OCI-LY1 (cell line): ENCODE measurements around the gene ATP8B1.

ENCODE experiments used
- H2AFZ ChIP-seq: fragments of 200-600 bp; sonication (generic), shearing (Covaris generic); 2 replicates; pipeline ENCODE4 v1.6.0; 2014; ENCODE audit warnings: antibody characterized with exemption, mild to moderate bottlenecking, low read length
- H3F3A ChIP-seq: fragments of 200-600 bp; sonication (generic), shearing (Covaris generic); 2 replicates; pipeline ENCODE4 v1.6.0; 2014; ENCODE audit warnings: mild to moderate bottlenecking, antibody characterized with exemption, low read length, moderate library complexity; ENCODE audit not compliant: insufficient read depth
- H3K27ac ChIP-seq: fragments of 200-600 bp; sonication (generic); 2 replicates; pipeline ENCODE4 v1.5.1; 2014; ENCODE audit warnings: low read length, mixed run types, mild to moderate bottlenecking, low read depth; ENCODE audit not compliant: poor library complexity, severe bottlenecking
- H3K27me3 ChIP-seq: fragments of 200-600 bp; sonication (generic); 2 replicates; pipeline ENCODE4 v1.6.0; 2014; ENCODE audit warnings: antibody characterized with exemption, mild to moderate bottlenecking, low read length, moderate library complexity; ENCODE audit not compliant: insufficient read depth
- H3K36me3 ChIP-seq: fragments of 200-600 bp; sonication (generic); 2 replicates; pipeline ENCODE4 v1.6.1; 2014; ENCODE audit warnings: mild to moderate bottlenecking, antibody characterized with exemption, low read length, moderate library complexity, mixed read lengths; ENCODE audit not compliant: insufficient read depth
- H3K4me1 ChIP-seq: fragments of 200-600 bp; sonication (generic); 2 replicates; pipeline ENCODE4 v1.5.1; 2014; ENCODE audit warnings: mild to moderate bottlenecking, low read length, moderate library complexity; ENCODE audit not compliant: insufficient read depth, severe bottlenecking
- H3K4me2 ChIP-seq: fragments of 200-600 bp; sonication (generic), shearing (Covaris generic); 2 replicates; pipeline ENCODE4 v1.6.1; 2014; ENCODE audit warnings: low read length
- H3K4me3 ChIP-seq: fragments of 200-600 bp; sonication (generic); 2 replicates; pipeline ENCODE4 v1.5.1; 2014; ENCODE audit warnings: low read length, low read depth, mild to moderate bottlenecking, mixed read lengths; ENCODE audit not compliant: poor library complexity, severe bottlenecking
- H3K79me2 ChIP-seq: fragments of 200-600 bp; shearing (Covaris generic); 2 replicates; pipeline ENCODE4 v1.6.1; 2016; ENCODE audit warnings: mixed run types, low read length, mixed read lengths; ENCODE audit not compliant: insufficient read depth
- H3K9ac ChIP-seq: fragments of 200-600 bp; sonication (generic), shearing (Covaris generic); 2 replicates; pipeline ENCODE4 v1.6.1; 2014; ENCODE audit warnings: mild to moderate bottlenecking, low read length, mixed read lengths
- H3K9me2 ChIP-seq: fragments of 200-600 bp; sonication (generic), shearing (Covaris generic); 2 replicates; pipeline ENCODE4 v1.6.1; 2014; ENCODE audit warnings: low read depth, mild to moderate bottlenecking, low read length, mixed read lengths
- H3K9me3 ChIP-seq: fragments of 200-600 bp; shearing (Covaris generic); 2 replicates; pipeline ENCODE4 v1.6.1; 2014; ENCODE audit warnings: low read length, mixed read lengths
- H4K20me1 ChIP-seq: fragments of 200-600 bp; sonication (generic), shearing (Covaris generic); 2 replicates; pipeline ENCODE4 v1.6.0; 2016; ENCODE audit warnings: mild to moderate bottlenecking, low read length; ENCODE audit not compliant: insufficient read depth
- CTCF ChIP-seq: fragments of 200-600 bp; sonication (generic), shearing (Covaris generic); IDR thresholded peaks from 2 replicates; pipeline ENCODE4 v1.5.1; 2017; ENCODE audit warnings: mild to moderate bottlenecking, antibody characterized with exemption, low read length, moderate library complexity, mixed read lengths
- EZH2 ChIP-seq: fragments of 200-600 bp; sonication (generic), shearing (Covaris generic); IDR thresholded peaks from 2 replicates; pipeline ENCODE4 v1.8.0; 2017; ENCODE audit warnings: borderline replicate concordance, mixed run types, mild to moderate bottlenecking, antibody characterized with exemption, low read length, moderate library complexity, mixed read lengths

The ATP8B1 gene

GRCh38 chr18:57789090-57789489 lies 14.0 kb downstream of the ATP8B1 start:
- Histone ChIP-seq H3K9ac (no peak overlapping the region), H3K27me3 (no peaks in the 10 kb centered on the region), H4K20me1 (no peaks in the 10 kb centered on the region), H3K4me2 (no peak overlapping the region), H3K4me3 (no peak overlapping the region), H3K9me2 (no peaks in the 10 kb centered on the region), H3K27ac (no peak overlapping the region), H3K4me1 (no peaks in the 10 kb centered on the region), H3K79me2 (no peaks in the 10 kb centered on the region), H3K9me3 (no peaks in the 10 kb centered on the region), H3F3A (no peaks in the 10 kb centered on the region), H2AFZ (no peak overlapping the region), H3K36me3 (no peaks in the 10 kb centered on the region)
- TF ChIP-seq EZH2 (no peak), CTCF (no peak)

GRCh38 chr18:57787068-57787685 lies 15.9 kb downstream of the ATP8B1 start:
- TF ChIP-seq EZH2 (no peak), CTCF (no peak)

GRCh38 chr18:57785751-57786437 lies 17.2 kb downstream of the ATP8B1 start:
- TF ChIP-seq CTCF = no peak
- no peak for TF ChIP-seq EZH2
- H3F3A ChIP-seq = no peaks in the 10 kb centered on the region

More at GRCh38 chr18:57787068-57787685, 15.9 kb downstream of the ATP8B1 start:
- Histone ChIP-seq H3K9me2 (no peaks in the 10 kb centered on the region), H2AFZ (no peak overlapping the region), H3K4me1 (no peaks in the 10 kb centered on the region), H3K9me3 (no peaks in the 10 kb centered on the region), H3K4me2 (no peak overlapping the region), H3F3A (no peaks in the 10 kb centered on the region), H3K4me3 (no peak overlapping the region), H4K20me1 (no peaks in the 10 kb centered on the region), H3K9ac (no peak overlapping the region), H3K27me3 (no peaks in the 10 kb centered on the region), H3K79me2 (no peaks in the 10 kb centered on the region), H3K27ac (no peak overlapping the region), H3K36me3 (no peaks in the 10 kb centered on the region)

More at GRCh38 chr18:57785751-57786437, 17.2 kb downstream of the ATP8B1 start:
- no peaks in the 10 kb centered on the region for H3K9me2 ChIP-seq
- H3K9ac ChIP-seq = no peak overlapping the region
- H2AFZ ChIP-seq = no peak overlapping the region
- H4K20me1 ChIP-seq = no peaks in the 10 kb centered on the region
- no peaks in the 10 kb centered on the region for H3K36me3 ChIP-seq
- H3K4me1 ChIP-seq = no peaks in the 10 kb centered on the region
- H3K4me2 ChIP-seq = no peak overlapping the region
- H3K9me3 ChIP-seq = no peaks in the 10 kb centered on the region
- H3K27ac ChIP-seq = no peak overlapping the region
- no peaks in the 10 kb centered on the region for H3K27me3 ChIP-seq
- H3K79me2 ChIP-seq = no peaks in the 10 kb centered on the region
- no peak overlapping the region for H3K4me3 ChIP-seq
